Panc1 (cell line): ENCODE results near the gene FEM1B. TPM values are rescaled to one million over a fixed set of nuclear protein-coding genes. Genes with fewer than 3 reads are reported as not detected.

ENCODE experiments used
- ATAC-seq: fragments of 200-7000 bp; cut with Tn5 transposase; 2 replicates; pipeline ENCODE4 v1.9.1; 2020; ENCODE audit warnings: mild to moderate bottlenecking, moderate library complexity
- BruUV-seq: library from RNA; stranded (reverse); fragments of 400-500 nt; replicated peaks from 2 replicates; lab custom pipeline; 2021; lab: Mats Ljungman, UMichigan
- CTCF ChIA-PET: fragments of 300-600 bp; sonication (Branson Sonifier 250); formaldehyde crosslinking; loops from one replicate; lab custom pipeline; 2022; ENCODE audit warnings: antibody characterized with exemption; lab: Charles Lee
- POLR2A ChIA-PET: fragments of 300-600 bp; sonication (Branson Sonifier 250); formaldehyde crosslinking; loops from one replicate; lab custom pipeline; 2022; ENCODE audit warnings: antibody characterized with exemption; lab: Charles Lee
- DNase-seq: peaks from one replicate; pipeline ENCODE4 v3.0.0-alpha.2; 2010; ENCODE audit warnings: low read depth, low spot score
- H3K27ac ChIP-seq: 2 replicates; pipeline ENCODE4 v1.5.1; 2011; ENCODE audit warnings: mild to moderate bottlenecking, low read length, inconsistent platforms
- H3K27me3 ChIP-seq: fragments of 200-500 bp; sonication (Bioruptor generic); 2 replicates; pipeline ENCODE4 v1.6.0; 2014; ENCODE audit warnings: low read length, inconsistent platforms; ENCODE audit not compliant: control insufficient read depth, insufficient read depth
- H3K36me3 ChIP-seq: fragments of 200-500 bp; sonication (Bioruptor generic); 2 replicates; pipeline ENCODE4 v1.5.1; 2014; ENCODE audit warnings: inconsistent platforms, mild to moderate bottlenecking, low read length, moderate library complexity; ENCODE audit not compliant: control insufficient read depth, insufficient read depth
- H3K4me1 ChIP-seq: 2 replicates; pipeline ENCODE4 v1.5.1; 2011; ENCODE audit warnings: inconsistent platforms, mild to moderate bottlenecking, low read length, moderate library complexity; ENCODE audit not compliant: control insufficient read depth, insufficient read depth
- H3K4me3 ChIP-seq, 2 experiments: 2 replicates each; pipeline ENCODE4 v1.5.1; 2011 to 2012; ENCODE audit warnings: low read depth in 2 of 2, low read length in 2 of 2, mild to moderate bottlenecking in 2 of 2, inconsistent platforms in 1 of 2, moderate library complexity in 1 of 2
- H3K9me3 ChIP-seq: fragments of 200-500 bp; sonication (Bioruptor generic); 2 replicates; pipeline ENCODE4 v1.5.1; 2014; ENCODE audit warnings: low read depth, mild to moderate bottlenecking, inconsistent platforms, low read length, moderate library complexity; ENCODE audit not compliant: control insufficient read depth, insufficient read depth
- CTCF ChIP-seq: fragments of 450-650 bp; IDR thresholded peaks from 2 replicates; pipeline ENCODE4 v1.5.1; 2017; ENCODE audit warnings: mild to moderate bottlenecking
- POLR2AphosphoS5 ChIP-seq: IDR thresholded peaks from 2 replicates; pipeline ENCODE4 v1.6.1; 2012; ENCODE audit warnings: mild to moderate bottlenecking, low read depth, low read length, moderate library complexity
- REST ChIP-seq, 2 experiments: IDR thresholded peaks; 2 replicates each; pipeline ENCODE4 v1.6.1; 2011 to 2012; ENCODE audit warnings: low read depth in 2 of 2, control low read depth in 1 of 2, low read length in 1 of 2, mild to moderate bottlenecking in 1 of 2, moderate library complexity in 1 of 2; ENCODE audit not compliant: insufficient read depth in 1 of 2
- SIN3A ChIP-seq: IDR thresholded peaks from 2 replicates; pipeline ENCODE4 v1.6.1; 2012; ENCODE audit warnings: low read depth, mild to moderate bottlenecking, low read length, moderate library complexity, borderline replicate concordance; ENCODE audit not compliant: insufficient read depth
- TCF7L2 ChIP-seq: IDR thresholded peaks from 2 replicates; pipeline ENCODE4 v1.6.1; 2011; ENCODE audit warnings: mild to moderate bottlenecking, low read depth, low read length, inconsistent platforms
- in situ Hi-C: cut with HindIII; loops from 2 replicates; pipeline ENCODE4 v1.10.0; 2016; ENCODE audit warnings: low sequenced_read_pairs, low pct_unique_long_range_greater_than_20kb
- intact Hi-C: fragments of 100-400 bp; cut with micrococcal nuclease; formaldehyde crosslinking; loops from one replicate; pipeline ENCODE4 v1.10.0; 2022; ENCODE audit not compliant: unreplicated experiment
- total RNA-seq: library from RNA; stranded (reverse); gene quantifications from one replicate; pipeline ENCODE4 v1.2.1, GENCODE V29; 2021; ENCODE audit not compliant: unreplicated experiment

Gene FEM1B
- total RNA-seq, 1 experiment from 2014 or later = 34.8 TPM

- no TSS peak for BruUV-seq
- Histone ChIP-seq H3K36me3 (peaks cover 8% of the 10 kb centered on the region), H3K27ac (no peak overlapping the region), H3K9me3 (no peaks in the 10 kb centered on the region), H3K4me1 (peaks cover 23% of the 10 kb centered on the region), H3K4me3 (no peak overlapping the region), H3K27me3 (no peaks in the 10 kb centered on the region)
- TF ChIP-seq POLR2AphosphoS5 = no peak
- TF ChIP-seq REST (IDR thresholded peaks at IDR 0.05; ENCODE audit: insufficient read depth in 1 of 2, low read depth in 2 of 2, low read length in 1 of 2) = no peak
- no peak for TF ChIP-seq CTCF
- no peak for TF ChIP-seq SIN3A
- TF ChIP-seq TCF7L2 = no peak
- DNase-seq (no peak), ATAC-seq (no peak)
- ChIA-PET POLR2A (interaction anchor here (0.6 kb wide), 1 partner anchor 49 kb away, joined by 11 read pairs; no protein-coding TSS in a partner anchor), CTCF (no interaction called here)
- in situ Hi-C loops (no loop called here), intact Hi-C loops (no loop called here)
Observed at GRCh38 chr15:68283401-68283800, 5.9 kb downstream of the FEM1B start.

GRCh38 chr15:68284616-68285258 is 7.2 kb downstream of the FEM1B start:
- ChIA-PET POLR2A (no interaction called here), CTCF (no interaction called here)
- H3K9me3 ChIP-seq = no peaks in the 10 kb centered on the region
- no peak for TF ChIP-seq TCF7L2
- no peaks in the 10 kb centered on the region for H3K27me3 ChIP-seq
- intact Hi-C loops (no loop called here), in situ Hi-C loops (no loop called here)
- peaks cover 4% of the 10 kb centered on the region; the same call in 1 of the 2 replicates for H3K36me3 ChIP-seq
- DNase-seq (no peak), ATAC-seq (no peak)
- no peak overlapping the region for H3K4me3 ChIP-seq
- BruUV-seq = no TSS peak
- H3K27ac ChIP-seq = no peak overlapping the region
- H3K4me1 ChIP-seq = peaks cover 22% of the 10 kb centered on the region

GRCh38 chr15:68285259-68285980 is 7.9 kb downstream of the FEM1B start:
- DNase-seq (no peak), ATAC-seq (no peak)
- ChIA-PET POLR2A (no interaction called here), CTCF (no interaction called here)
- no TSS peak for BruUV-seq
- intact Hi-C loops (no loop called here), in situ Hi-C loops (no loop called here)
- Histone ChIP-seq H3K9me3 (no peaks in the 10 kb centered on the region), H3K4me1 (peaks cover 15% of the 10 kb centered on the region), H3K27me3 (no peaks in the 10 kb centered on the region), H3K4me3 (no peak overlapping the region), H3K27ac (no peak overlapping the region), H3K36me3 (peaks cover 4% of the 10 kb centered on the region; the same call in 1 of the 2 replicates)
- TF ChIP-seq SIN3A (no peak), POLR2AphosphoS5 (no peak), TCF7L2 (no peak), CTCF (no peak), REST (IDR thresholded peaks at IDR 0.05; ENCODE audit: insufficient read depth in 1 of 2, low read depth in 2 of 2, low read length in 1 of 2) (no peak)
